HG03025 (cell line): ENCODE measurements around the gene INAFM2.
A peak's percentile ranks its signal among the peaks of the same experiment; 100 is the strongest.

Experiments
- ATAC-seq: cut with Tn5 transposase; IDR thresholded peaks from one replicate; pipeline ENCODE4 v1.9.1; 2021; ENCODE audit warnings: mild to moderate bottlenecking, moderate library complexity; ENCODE audit not compliant: unreplicated experiment, low FRiP score

The INAFM2 gene

GRCh38 chr15:40323239-40323952 lies at the start of gene INAFM2:
INAFM2 (plus strand) TSS chr15:40323692; CDS start chr15:40324056, 364 bp downstream.
- ATAC-seq, result peak; percentile 87

DNA sequence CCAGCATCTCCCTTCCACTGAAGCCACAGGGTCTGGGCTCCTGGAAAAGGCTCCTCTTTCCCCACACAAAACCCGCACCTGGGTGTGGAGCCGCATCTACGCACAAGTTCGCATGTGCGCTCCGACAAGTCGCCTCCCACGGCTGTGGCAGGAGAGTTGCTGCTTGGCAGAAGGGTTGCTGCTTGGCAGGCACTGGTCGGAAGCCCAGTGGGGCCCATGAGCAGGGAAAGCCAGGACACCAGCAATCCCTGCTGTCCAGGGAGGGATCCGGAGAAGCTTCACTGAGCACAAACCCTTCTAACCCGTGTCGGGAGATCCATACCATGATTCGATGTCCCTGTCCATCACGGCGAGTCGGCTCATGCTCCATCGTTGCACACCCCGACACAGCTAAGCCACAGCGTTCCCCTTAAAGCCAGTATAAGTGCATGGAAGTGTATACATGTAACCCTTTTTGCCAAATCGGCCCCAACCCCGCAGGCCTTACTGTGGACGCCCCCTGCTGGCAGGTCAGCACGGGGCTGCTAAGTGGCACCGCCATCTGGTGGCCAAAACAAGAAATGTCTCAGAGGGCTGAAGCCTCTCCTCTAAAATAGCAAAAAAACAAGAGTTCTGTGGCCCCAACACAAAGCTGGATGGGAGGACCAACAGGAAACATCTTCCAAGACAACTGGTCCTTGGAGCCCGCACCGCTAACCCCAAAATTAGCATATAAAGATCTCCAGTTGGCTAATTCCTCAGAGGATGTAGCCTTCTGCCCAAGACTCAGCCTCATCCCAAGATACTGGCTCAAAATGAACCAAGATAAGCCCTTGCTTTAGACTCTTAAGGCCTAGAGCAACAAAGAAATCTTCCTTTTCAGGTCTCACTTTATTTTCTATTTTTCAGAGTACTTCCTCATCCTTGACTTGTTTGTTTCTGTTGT lies 48.9 kb upstream of the INAFM2 start:
- ATAC-seq, result no peak

GRCh38 chr15:40275523-40275922 lies 48.0 kb upstream of the INAFM2 start:
- ATAC-seq, result no peak

- no peak for ATAC-seq
Measured at GRCh38 chr15:40275954-40276353, 47.5 kb upstream of the INAFM2 start.

DNA sequence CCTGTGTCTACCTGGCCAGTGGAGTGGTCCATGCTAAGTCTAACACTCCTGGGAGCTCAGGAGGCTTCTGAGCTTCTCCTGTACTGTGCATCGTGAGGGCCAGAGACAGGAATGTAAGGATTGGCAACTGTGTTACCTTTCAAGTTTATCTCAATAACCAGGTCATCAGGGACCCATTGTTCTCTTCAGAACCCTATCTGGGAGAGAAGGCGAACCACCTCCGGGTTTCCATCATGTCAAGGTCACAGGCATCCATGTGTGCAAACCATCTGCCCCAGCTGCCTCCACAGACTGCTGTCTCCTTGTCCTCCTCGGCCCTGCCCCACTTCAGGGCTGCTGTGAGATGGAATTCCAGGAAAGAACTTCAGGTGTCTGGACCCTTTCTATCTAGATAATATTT lies 46.6 kb upstream of the INAFM2 start:
- ATAC-seq, result no peak

DNA sequence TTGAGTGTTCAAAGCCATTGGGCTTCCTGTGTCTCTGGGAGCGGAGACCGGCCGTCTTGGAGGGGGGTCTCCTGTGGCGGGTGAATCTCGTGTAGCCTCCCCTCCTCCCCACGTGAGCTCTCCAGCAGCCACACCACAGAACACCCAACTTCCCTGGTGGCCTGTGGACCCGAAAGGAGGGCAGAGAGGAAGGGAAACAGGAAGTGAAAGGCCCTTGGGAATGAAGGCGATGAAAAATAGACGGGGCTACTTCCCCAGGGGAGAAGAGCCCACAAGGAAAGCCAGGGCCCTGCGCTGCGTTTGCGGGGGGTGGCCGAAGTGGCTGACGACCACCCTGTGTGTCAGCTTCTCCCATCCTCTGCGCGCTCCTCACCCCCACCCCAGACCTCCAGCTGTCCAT lies 46.0 kb upstream of the INAFM2 start:
- no peak for ATAC-seq

GRCh38 chr15:40278026-40278425 lies 45.5 kb upstream of the INAFM2 start:
- ATAC-seq, result no peak

GRCh38 chr15:40279437-40280141 lies 43.9 kb upstream of the INAFM2 start:
- ATAC-seq, result no peak

DNA sequence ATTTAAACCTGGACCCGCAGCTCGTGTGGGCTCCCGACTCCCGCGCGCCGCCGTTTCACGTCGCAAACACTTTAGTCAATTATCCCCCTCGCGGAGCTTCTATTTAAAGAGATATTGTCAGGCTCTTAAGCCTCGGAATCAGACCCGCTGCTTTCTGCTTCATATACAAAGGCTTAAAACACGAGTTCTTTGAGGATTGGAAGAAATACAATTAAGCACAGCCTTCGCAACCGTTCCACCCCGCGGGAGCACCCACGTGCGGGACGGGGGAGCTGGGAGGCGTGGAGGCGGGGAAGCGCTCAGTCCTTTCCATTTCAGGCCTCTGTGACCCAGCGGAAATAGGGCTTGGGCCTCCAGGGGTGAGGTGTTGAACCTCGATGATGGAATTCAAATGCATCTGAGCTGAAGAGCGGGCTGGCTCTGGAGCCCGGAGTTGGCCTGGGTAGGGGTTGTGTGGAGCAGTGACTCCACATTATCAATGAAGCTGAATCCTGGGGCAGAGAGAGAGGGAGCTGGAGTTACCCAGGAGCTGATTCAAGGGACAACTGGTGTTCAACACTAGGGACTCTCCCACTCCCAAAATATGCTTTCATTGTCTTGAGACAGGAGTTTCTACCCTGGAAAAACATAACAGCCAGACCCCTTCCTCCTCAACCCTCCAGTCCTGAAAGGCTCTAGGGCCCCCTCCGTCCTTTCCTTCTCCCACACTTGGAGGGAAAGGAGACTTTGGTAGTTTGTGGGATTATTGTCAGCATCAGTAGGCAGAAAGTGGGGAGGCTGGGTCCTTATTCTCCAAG lies 43.0 kb upstream of the INAFM2 start:
- ATAC-seq, result no peak

DNA sequence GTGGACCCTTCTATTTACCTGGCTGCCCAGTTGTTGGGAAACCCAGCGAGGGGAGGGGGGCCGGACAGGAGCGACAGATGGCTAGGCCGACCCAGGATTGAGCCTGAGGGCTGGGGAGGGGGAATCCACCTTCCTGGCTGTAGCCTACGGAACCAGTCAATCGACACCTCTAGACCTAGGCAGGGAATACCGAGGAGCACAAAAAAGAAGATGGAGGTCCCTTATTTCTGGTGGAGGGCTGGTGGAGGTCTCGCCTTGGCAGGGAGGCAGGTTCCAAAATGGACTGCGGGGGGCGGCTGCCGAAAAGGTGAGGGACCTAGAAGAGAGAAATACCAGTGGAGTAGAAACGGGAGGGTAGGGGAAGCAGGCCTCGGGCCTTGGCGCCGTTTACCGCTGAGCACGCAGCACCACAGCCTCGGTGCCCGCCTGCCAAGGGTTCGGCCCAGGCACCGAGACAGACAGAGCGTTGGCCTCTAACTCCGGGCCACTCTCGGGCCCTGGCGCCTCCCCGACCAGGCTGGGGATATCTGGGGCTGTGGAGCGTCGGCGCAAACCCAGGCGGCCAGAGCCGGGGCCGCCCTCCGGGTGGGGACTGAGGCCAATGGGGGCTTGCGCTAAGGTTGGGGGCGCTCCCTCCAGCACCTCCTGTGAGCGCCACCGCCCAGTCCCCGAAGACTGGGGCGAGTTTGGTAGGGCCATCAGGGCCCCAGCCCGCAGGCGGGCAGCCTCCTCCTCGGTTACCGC lies 42.3 kb upstream of the INAFM2 start:
- ATAC-seq, result no peak

- no peak for ATAC-seq
Measured at GRCh38 chr15:40281801-40282146, 41.7 kb upstream of the INAFM2 start.

- no peak for ATAC-seq
Measured at GRCh38 chr15:40282147-40282868, 41.2 kb upstream of the INAFM2 start.

DNA sequence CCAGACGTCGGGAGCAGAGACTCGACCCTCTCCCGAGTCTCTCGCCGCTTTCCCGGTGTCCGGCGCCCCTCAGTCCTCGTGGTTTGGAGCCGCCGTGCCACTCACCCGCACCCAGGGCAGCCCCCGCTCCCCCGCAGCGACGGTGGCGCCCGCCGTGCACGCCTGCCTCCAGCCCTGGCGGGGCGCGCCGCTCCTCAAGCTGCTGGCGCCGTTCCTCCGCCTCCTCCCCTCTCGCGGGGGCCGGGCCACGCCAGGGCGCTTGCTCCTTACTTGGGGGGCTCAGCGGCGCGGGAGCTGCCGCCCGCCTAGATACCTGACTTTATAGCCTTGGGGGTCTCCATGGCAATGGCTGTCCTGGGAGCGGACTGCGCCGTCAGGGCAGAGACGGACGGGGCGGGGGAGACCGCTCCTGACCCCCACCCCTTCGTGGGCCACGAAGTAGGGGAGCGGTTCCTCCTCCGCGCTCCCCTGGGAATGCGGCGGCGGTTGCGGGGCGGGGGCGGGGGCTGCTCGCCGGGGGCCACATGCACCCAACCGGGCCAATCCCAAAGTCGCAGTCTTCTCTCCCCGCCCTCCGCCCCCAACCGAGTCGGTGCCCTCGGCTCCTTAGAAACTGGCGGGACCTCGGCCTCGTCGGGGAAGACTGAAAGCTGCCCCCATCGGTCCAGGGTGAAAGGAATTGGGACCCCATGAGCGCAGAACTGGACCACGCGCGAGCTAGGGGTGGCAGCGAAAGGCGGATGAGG lies 40.5 kb upstream of the INAFM2 start, which contains the start of gene ANKRD63:
ANKRD63 (minus strand) TSS at position 196 of the 746 bp plus-strand sequence. CDS start 478 bp downstream, outside the sequence.
- ATAC-seq, result no peak

DNA sequence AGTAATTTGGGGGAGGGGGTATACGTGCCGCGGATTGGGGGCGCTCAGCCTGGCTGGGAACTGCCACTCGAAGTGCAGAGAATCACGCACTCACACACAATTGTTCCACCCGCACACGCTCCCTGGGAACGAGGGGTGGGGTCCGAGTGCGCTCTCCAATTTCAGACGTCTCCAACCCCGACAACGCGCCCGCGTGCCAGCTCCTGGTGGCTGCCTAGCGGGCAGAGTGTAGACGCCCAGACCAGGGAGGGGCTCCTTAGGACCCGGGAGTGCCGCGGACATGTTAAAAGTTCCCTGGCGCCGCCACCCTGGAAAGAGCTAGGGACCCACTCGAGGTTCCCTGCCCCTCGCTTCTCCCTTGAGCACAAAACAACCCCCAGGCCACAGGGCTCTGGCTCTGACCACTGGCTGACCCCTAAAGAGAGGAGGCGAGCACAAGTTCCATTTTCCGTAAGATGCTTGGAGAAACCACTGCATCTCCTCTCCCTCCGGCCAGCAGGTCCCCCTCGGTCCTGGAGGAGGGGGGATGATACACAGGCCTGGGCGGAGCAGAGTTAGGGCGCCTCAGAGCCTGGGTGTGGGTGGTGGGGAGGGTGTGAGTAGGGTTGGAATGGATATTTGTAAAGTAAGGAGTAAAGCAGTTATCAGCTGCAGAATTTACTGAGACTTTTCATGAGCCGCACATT lies 39.7 kb upstream of the INAFM2 start:
- no peak for ATAC-seq

DNA sequence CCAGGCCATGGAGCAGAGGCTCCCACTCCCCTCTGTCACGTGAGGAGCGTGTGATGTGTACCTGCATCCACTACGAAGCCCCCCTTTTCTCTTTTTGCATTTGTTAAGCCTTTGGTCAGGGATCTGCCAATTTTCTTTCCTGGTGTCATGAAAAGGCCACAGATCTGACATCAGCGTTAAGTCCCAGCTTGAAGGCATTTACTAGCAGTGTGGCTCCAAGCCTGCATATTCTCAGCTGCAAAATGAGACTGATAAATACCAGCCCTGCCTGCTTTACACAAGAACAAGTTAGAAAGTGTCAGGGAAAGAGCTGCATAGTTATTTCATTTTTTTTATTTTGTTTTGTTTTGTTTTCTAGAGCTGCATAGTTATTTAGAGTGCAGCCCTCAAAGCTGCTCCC lies 38.3 kb upstream of the INAFM2 start:
- ATAC-seq, result no peak

- no peak for ATAC-seq
Measured at GRCh38 chr15:40285554-40286011, 37.9 kb upstream of the INAFM2 start.

GRCh38 chr15:40286061-40286532 lies 37.4 kb upstream of the INAFM2 start:
- no peak for ATAC-seq
